Esophagus squamous epithelium (tissue), 5 donors: Measurements from ENCODE around the gene MYBPC3. TPM values are rescaled to one million over a fixed set of nuclear protein-coding genes. Genes with fewer than 3 reads are reported as not detected.

ENCODE experiments used
- DNase-seq: peaks from one replicate; lab custom pipeline; 2025; lab: John Stamatoyannopoulos, UW
- H3K27ac ChIP-seq, 4 donors: fragments of 200-600 bp; sonication (generic); one replicate each; pipeline ENCODE4 v1.5.1; 2016 to 2019; ENCODE audit warnings: mild to moderate bottlenecking in 1 of 4
- H3K27me3 ChIP-seq, 4 donors: fragments of 200-600 bp; sonication (generic); 1 replicate in 3 of 4; 2 replicates in 1 of 4; pipeline versions ENCODE4 v1.5.1 to v1.6.0; 2017 to 2021; ENCODE audit warnings: antibody characterized with exemption in 1 of 4
- H3K36me3 ChIP-seq, 3 donors: fragments of 200-600 bp; sonication (generic); one replicate each; pipeline ENCODE4 v1.5.1; 2016 to 2019
- H3K4me1 ChIP-seq, 3 donors: fragments of 200-600 bp; sonication (generic); one replicate each; pipeline ENCODE4 v1.5.1; 2017 to 2019
- H3K4me3 ChIP-seq, 4 donors: fragments of 200-600 bp; sonication (generic); 1 replicate in 3 of 4; 2 replicates in 1 of 4; pipeline ENCODE4 v1.5.1; 2016 to 2019; ENCODE audit warnings: mild to moderate bottlenecking in 2 of 4, moderate library complexity in 1 of 4
- H3K9me3 ChIP-seq, 3 donors: fragments of 200-600 bp; sonication (generic); one replicate each; pipeline ENCODE4 v1.5.1; 2016 to 2019
- CTCF ChIP-seq, 6 experiments: fragments of 450-650 bp in 4 of 6; fragments of 200-600 bp in 2 of 6; sonication (generic) in 2 of 6; IDR thresholded peaks; one replicate each; pipeline ENCODE4 v1.5.1; 2016 to 2019; ENCODE audit warnings: antibody characterized with exemption in 6 of 6, mild to moderate bottlenecking in 4 of 6, moderate library complexity in 4 of 6
- POLR2A ChIP-seq, 4 donors: fragments of 450-650 bp; IDR thresholded peaks; one replicate each; pipeline ENCODE4 v1.6.1; 2017; ENCODE audit warnings: antibody characterized with exemption in 4 of 4, mild to moderate bottlenecking in 4 of 4, moderate library complexity in 3 of 4
- WGBS, 2 donors: methylation state at CpG; one replicate each; pipeline ENCODE4 v1.1.5; 2018; 5-methylcytosine and 5-hydroxymethylcytosine counted together
- intact Hi-C: fragments of 100-400 bp; cut with DNase I; formaldehyde crosslinking; loops from one replicate; pipeline ENCODE4 v1.15.0; 2022
- total RNA-seq, 4 donors: library from RNA; depleted of rRNA; stranded (reverse); fragments of >200 nt; gene quantifications; one replicate each; pipeline ENCODE4 v1.1.0, GENCODE V29; 2016
- donor health status: DM: yes; HTN: yes; CAD: no.

Gene MYBPC3
- total RNA-seq, 4 donors from 2014 or later = 0.08 TPM; not detected in 3

GRCh38 chr11:47289856-47290255 lies 62.6 kb downstream of the MYBPC3 start:
- Histone ChIP-seq H3K4me3 (no peak overlapping the region), H3K9me3 (no peaks in the 10 kb centered on the region), H3K27me3 (no peaks in the 10 kb centered on the region), H3K36me3 (peaks cover 52 to 100% (median 61%) of the 10 kb centered on the region in 3 donors), H3K27ac (no peak overlapping the region), H3K4me1 (no peaks in the 10 kb centered on the region)
- intact Hi-C loops = no loop called here
- no peak for TF ChIP-seq CTCF (IDR thresholded peaks at IDR 0.05)
- TF ChIP-seq POLR2A (IDR thresholded peaks at IDR 0.05) = no peak
- WGBS, 2 donors = 94 to 96% methylated on average over 13 to 15 of the region's 15 CpGs
- DNase-seq = no peak

GRCh38 chr11:47288066-47288465 lies 64.4 kb downstream of the MYBPC3 start:
- intact Hi-C loops = no loop called here
- DNase-seq = no peak
- H3K36me3 ChIP-seq = peaks cover 65 to 100% (median 77%) of the 10 kb centered on the region in 3 donors
- H3K9me3 ChIP-seq = no peaks in the 10 kb centered on the region
- TF ChIP-seq POLR2A (IDR thresholded peaks at IDR 0.05) = no peak
- no peak for TF ChIP-seq CTCF (IDR thresholded peaks at IDR 0.05)
- H3K27me3 ChIP-seq = no peaks in the 10 kb centered on the region
- 87% methylated on average over 3 to 4 of the region's 5 CpGs for WGBS, 2 donors
- H3K4me3 ChIP-seq = no peak overlapping the region
- no peaks in the 10 kb centered on the region for H3K4me1 ChIP-seq
- no peak overlapping the region for H3K27ac ChIP-seq

GRCh38 chr11:47285969-47286770 lies 66.3 kb downstream of the MYBPC3 start:
- H3K27me3 ChIP-seq = no peaks in the 10 kb centered on the region
- no peak overlapping the region for H3K4me3 ChIP-seq
- H3K27ac ChIP-seq = no peak overlapping the region
- H3K4me1 ChIP-seq = no peaks in the 10 kb centered on the region
- H3K36me3 ChIP-seq = peaks cover 71 to 100% (median 82%) of the 10 kb centered on the region in 3 donors
- no peak for DNase-seq
- no peaks in the 10 kb centered on the region for H3K9me3 ChIP-seq
- TF ChIP-seq CTCF (IDR thresholded peaks at IDR 0.05) (no peak), POLR2A (IDR thresholded peaks at IDR 0.05) (no peak)
- 90 to 91% methylated on average over 11 to 13 of the region's 13 CpGs for WGBS, 2 donors
- intact Hi-C loops = no loop called here

- WGBS, 2 donors = 92 to 96% methylated on average over 2 to 4 of the region's 4 CpGs
- no peak for DNase-seq
- Histone ChIP-seq H3K4me1 (no peaks in the 10 kb centered on the region), H3K9me3 (no peaks in the 10 kb centered on the region), H3K36me3 (peaks cover 57 to 100% (median 75%) of the 10 kb centered on the region in 3 donors), H3K4me3 (no peak overlapping the region), H3K27ac (no peak overlapping the region), H3K27me3 (no peaks in the 10 kb centered on the region)
- intact Hi-C loops = no loop called here
- TF ChIP-seq CTCF (IDR thresholded peaks at IDR 0.05) (no peak), POLR2A (IDR thresholded peaks at IDR 0.05) (no peak)
These were observed 68.4 kb downstream of the MYBPC3 start for GRCh38 chr11:47284151-47284550.

GRCh38 chr11:47282462-47282861 lies 70.0 kb downstream of the MYBPC3 start:
- Histone ChIP-seq H3K27me3 (no peaks in the 10 kb centered on the region), H3K9me3 (no peaks in the 10 kb centered on the region), H3K4me3 (no peak overlapping the region), H3K36me3 (peaks cover 55 to 100% (median 71%) of the 10 kb centered on the region in 3 donors), H3K4me1 (no peaks in the 10 kb centered on the region), H3K27ac (no peak overlapping the region)
- intact Hi-C loops = no loop called here
- DNase-seq = no peak
- TF ChIP-seq POLR2A (IDR thresholded peaks at IDR 0.05) (no peak), CTCF (IDR thresholded peaks at IDR 0.05) (no peak)
- 94 to 97% methylated on average over 7 of the region's 7 CpGs for WGBS, 2 donors
